GM23338 (cell line): Measurements from ENCODE around the gene TOB2. TPM values are rescaled to one million over a fixed set of nuclear protein-coding genes. Genes with fewer than 3 reads are reported as not detected.

ENCODE experiments used
- ATAC-seq: fragments of 200-7000 bp; cut with Tn5 transposase; 3 replicates; pipeline ENCODE4 v1.9.1; 2020
- DNase-seq: peaks from one replicate; pipeline ENCODE4 v3.0.0-alpha.2; 2015; ENCODE audit warnings: low spot score
- H2AFZ ChIP-seq: fragments of 200-600 bp; sonication (generic); 2 replicates; pipeline ENCODE4 v1.8.0; 2016; ENCODE audit warnings: antibody characterized with exemption, mild to moderate bottlenecking, moderate library complexity
- H3F3A ChIP-seq: fragments of 200-600 bp; sonication (generic); replicated peaks from 2 replicates; pipeline ENCODE4 v1.8.0; 2017; ENCODE audit warnings: antibody characterized with exemption, mixed run types, low read depth
- H3K27ac ChIP-seq: fragments of 200-600 bp; sonication (generic); 2 replicates; pipeline ENCODE4 v1.6.1; 2016; ENCODE audit warnings: low read depth
- H3K27me3 ChIP-seq: fragments of 200-600 bp; sonication (generic); 2 replicates; pipeline ENCODE4 v1.8.0; 2016; ENCODE audit warnings: mild to moderate bottlenecking, mixed run types, moderate library complexity; ENCODE audit not compliant: insufficient read depth
- H3K36me3 ChIP-seq: fragments of 200-600 bp; sonication (generic); 2 replicates; pipeline ENCODE4 v1.8.0; 2016; ENCODE audit warnings: mild to moderate bottlenecking; ENCODE audit not compliant: insufficient read depth
- H3K4me1 ChIP-seq: fragments of 200-600 bp; sonication (generic); 2 replicates; pipeline ENCODE4 v1.8.0; 2016; ENCODE audit warnings: mild to moderate bottlenecking, moderate library complexity; ENCODE audit not compliant: insufficient read depth
- H3K4me2 ChIP-seq: fragments of 200-600 bp; sonication (generic); 2 replicates; pipeline ENCODE4 v1.7.1; 2017; ENCODE audit warnings: mixed run types
- H3K4me3 ChIP-seq: fragments of 200-600 bp; sonication (generic); 2 replicates; pipeline ENCODE4 v1.6.1; 2016; ENCODE audit warnings: mixed run types
- H3K79me2 ChIP-seq: fragments of 200-600 bp; sonication (generic); replicated peaks from 2 replicates; pipeline ENCODE4 v1.8.0; 2017; ENCODE audit warnings: mild to moderate bottlenecking; ENCODE audit not compliant: insufficient read depth
- H3K9me2 ChIP-seq: fragments of 200-600 bp; sonication (generic); 2 replicates; pipeline ENCODE4 v1.8.0; 2017; ENCODE audit not compliant: insufficient read depth
- H4K20me1 ChIP-seq: fragments of 200-600 bp; sonication (generic); replicated peaks from 2 replicates; pipeline ENCODE4 v1.8.0; 2017; ENCODE audit warnings: mild to moderate bottlenecking; ENCODE audit not compliant: insufficient read depth
- H3K27ac Mint-ChIP-seq: 2 replicates; pipeline ENCODE4 v1.8.0; 2020; ENCODE audit warnings: inconsistent platforms, mild to moderate bottlenecking, moderate library complexity, mixed read lengths
- H3K27me3 Mint-ChIP-seq: 3 replicates; pipeline ENCODE4 v1.8.0; 2022; ENCODE audit warnings: low read depth, mild to moderate bottlenecking, moderate library complexity, mixed read lengths, inconsistent platforms; ENCODE audit not compliant: insufficient read depth, poor library complexity
- H3K36me3 Mint-ChIP-seq: 3 replicates; pipeline ENCODE4 v1.8.0; 2021; ENCODE audit warnings: low read depth, mild to moderate bottlenecking, inconsistent platforms, moderate library complexity, mixed read lengths
- H3K4me1 Mint-ChIP-seq: 3 replicates; pipeline ENCODE4 v1.8.0; 2020; ENCODE audit warnings: mild to moderate bottlenecking, inconsistent platforms, mixed read lengths
- H3K4me3 Mint-ChIP-seq: 3 replicates; pipeline ENCODE4 v1.8.0; 2021; ENCODE audit warnings: moderate library complexity, mild to moderate bottlenecking, inconsistent platforms, mixed read lengths
- H3K9me3 Mint-ChIP-seq: 3 replicates; pipeline ENCODE4 v1.8.0; 2020; ENCODE audit warnings: moderate library complexity, mild to moderate bottlenecking, inconsistent platforms, mixed read lengths
- CREB1 ChIP-seq: fragments of 250-450 bp; sonication (Bioruptor Pico); IDR thresholded peaks from 2 replicates; pipeline ENCODE4 v1.5.0; 2020; ENCODE audit warnings: low read depth, mild to moderate bottlenecking, moderate library complexity
- EZH2phosphoT487 ChIP-seq: fragments of 200-600 bp; sonication (generic); IDR thresholded peaks from one replicate; pipeline ENCODE4 v1.8.1; 2018; ENCODE audit warnings: antibody characterized with exemption; ENCODE audit not compliant: unreplicated experiment
- JUNB ChIP-seq: IDR thresholded peaks from one replicate; pipeline ENCODE4 v1.6.1; 2016; ENCODE audit warnings: antibody characterized with exemption; ENCODE audit not compliant: unreplicated experiment
- NANOG ChIP-seq: IDR thresholded peaks from 2 replicates; pipeline ENCODE4 v1.6.1; 2016; ENCODE audit warnings: antibody characterized with exemption, borderline replicate concordance
- REST ChIP-seq: IDR thresholded peaks from one replicate; pipeline ENCODE4 v1.6.1; 2018; ENCODE audit warnings: antibody characterized with exemption; ENCODE audit not compliant: unreplicated experiment
- STAT1 ChIP-seq: IDR thresholded peaks from one replicate; pipeline ENCODE4 v1.6.1; 2016; ENCODE audit warnings: antibody characterized with exemption; ENCODE audit not compliant: unreplicated experiment
- ZNF114 ChIP-seq: fragments of 250-450 bp; sonication (Bioruptor Pico); IDR thresholded peaks from 2 replicates; pipeline ENCODE4 v1.5.0; 2020; ENCODE audit warnings: mild to moderate bottlenecking, moderate library complexity
- ZNF331 ChIP-seq: fragments of 250-450 bp; sonication (Bioruptor Pico); IDR thresholded peaks from 2 replicates; pipeline ENCODE4 v1.5.0; 2020; ENCODE audit warnings: low read depth, mild to moderate bottlenecking, moderate library complexity
- polyA plus RNA-seq: library from polyadenylated mRNA; unstranded; fragments of >200 nt; fragmentation: Nextera tagmentation; extraction: Ambion mirVana; gene quantifications from 2 replicates; pipeline ENCODE4 v1.2.1, GENCODE V29; 2016
- total RNA-seq: library from RNA; depleted of rRNA; stranded (reverse); fragments of >200 nt; shearing (Covaris generic); gene quantifications from 2 replicates; pipeline ENCODE4 v1.2.3, GENCODE V29; 2014

Gene TOB2
- total and polyA plus RNA-seq, 2 experiments from 2014 or later = 27.3 to 47.2 TPM

DNA sequence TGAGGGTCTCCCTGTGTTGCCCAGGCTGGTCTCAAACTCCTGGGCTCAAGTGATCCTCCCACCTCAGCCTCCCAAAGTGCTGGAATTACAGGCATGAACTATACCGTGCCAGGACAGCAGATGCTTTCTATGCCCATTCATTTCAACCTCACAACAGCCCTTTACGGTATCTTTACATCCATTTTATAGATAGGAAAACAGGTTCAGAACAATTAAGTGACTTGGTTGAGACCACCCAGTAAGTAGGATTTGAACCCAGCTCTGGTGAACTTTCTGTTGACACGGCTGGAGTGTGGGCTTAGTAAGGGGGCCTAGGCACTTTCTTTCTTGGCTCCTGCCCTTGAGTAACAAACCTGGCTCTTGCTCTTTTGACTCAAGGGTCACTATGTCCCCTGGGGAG, 39.2 kb downstream of the TOB2 start (continued):
- TF ChIP-seq STAT1 (no peak), EZH2phosphoT487 (no peak), ZNF331 (no peak)

GRCh38 chr22:41406410-41406809, 40.2 kb downstream of the TOB2 start:
- no peaks in the 10 kb centered on the region; the same call in 2 of the 3 replicates for H3K36me3 Mint-ChIP-seq
- H3K4me1 Mint-ChIP-seq = peaks cover 7% of the 10 kb centered on the region
- Histone ChIP-seq H3K4me1 (peaks cover 4% of the 10 kb centered on the region; the same call in 1 of the 2 replicates), H4K20me1 (no peaks in the 10 kb centered on the region), H3F3A (peaks cover 3% of the 10 kb centered on the region; the same call in 1 of the 2 replicates), H2AFZ (no peak overlapping the region), H3K27ac (no peak overlapping the region), H3K9me2 (no peaks in the 10 kb centered on the region), H3K27me3 (no peaks in the 10 kb centered on the region), H3K4me2 (no peak overlapping the region), H3K4me3 (no peak overlapping the region), H3K36me3 (no peaks in the 10 kb centered on the region), H3K79me2 (no peaks in the 10 kb centered on the region)
- DNase-seq (no peak), ATAC-seq (no peak)
- no peak overlapping the region for H3K4me3 Mint-ChIP-seq
- H3K27ac Mint-ChIP-seq = no peak overlapping the region
- TF ChIP-seq STAT1 = no peak
- TF ChIP-seq NANOG = no peak
- peaks cover 7% of the 10 kb centered on the region for H3K27me3 Mint-ChIP-seq
- no peaks in the 10 kb centered on the region; the same call in 2 of the 3 replicates for H3K9me3 Mint-ChIP-seq

- no peak overlapping the region for H2AFZ ChIP-seq
- Mint-ChIP-seq H3K9me3 (no peaks in the 10 kb centered on the region; the same call in 2 of the 3 replicates), H3K36me3 (no peaks in the 10 kb centered on the region), H3K4me3 (no peak overlapping the region), H3K27me3 (peaks cover 6% of the 10 kb centered on the region), H3K4me1 (peaks cover 2% of the 10 kb centered on the region; the same call in 2 of the 3 replicates), H3K27ac (no peak overlapping the region)
- no peak overlapping the region for H3K4me3 ChIP-seq
- 0 out of 2 replicates have a peak, but pooled peaks cover 3% of the 10 kb centered on the region for H3F3A ChIP-seq
- H3K79me2 ChIP-seq = no peaks in the 10 kb centered on the region
- no peak for ATAC-seq
- no peaks in the 10 kb centered on the region for H4K20me1 ChIP-seq
- no peaks in the 10 kb centered on the region for H3K4me1 ChIP-seq
- no peak overlapping the region for H3K27ac ChIP-seq
- TF ChIP-seq ZNF114 (CRISPR knock-in tag) (no peak), CREB1 (CRISPR knock-in tag) (no peak), JUNB (no peak), REST (no peak)
- no peak overlapping the region for H3K4me2 ChIP-seq
- DNase-seq = no peak
- H3K9me2 ChIP-seq = no peaks in the 10 kb centered on the region
- H3K36me3 ChIP-seq = no peaks in the 10 kb centered on the region
- H3K27me3 ChIP-seq = no peaks in the 10 kb centered on the region
Observed at GRCh38 chr22:41405588-41405987, 41.0 kb downstream of the TOB2 start.
